Loucy (cell line): ENCODE results near the gene GJC1.

ENCODE experiments used
- EZH2phosphoT487 ChIP-seq: fragments of 200-600 bp; IDR thresholded peaks from 2 replicates; pipeline ENCODE4 v1.6.1; 2018; ENCODE audit warnings: antibody characterized with exemption, mild to moderate bottlenecking, moderate library complexity, borderline replicate concordance
- TF ChIP-seq, protein P1 (sequence below): fragments of 200-600 bp; sonication (generic); conservative IDR thresholded peaks from 2 replicates; pipeline ENCODE4 v1.5.1; 2014; ENCODE audit warnings: mild to moderate bottlenecking, antibody characterized with exemption, low read length

DNA sequence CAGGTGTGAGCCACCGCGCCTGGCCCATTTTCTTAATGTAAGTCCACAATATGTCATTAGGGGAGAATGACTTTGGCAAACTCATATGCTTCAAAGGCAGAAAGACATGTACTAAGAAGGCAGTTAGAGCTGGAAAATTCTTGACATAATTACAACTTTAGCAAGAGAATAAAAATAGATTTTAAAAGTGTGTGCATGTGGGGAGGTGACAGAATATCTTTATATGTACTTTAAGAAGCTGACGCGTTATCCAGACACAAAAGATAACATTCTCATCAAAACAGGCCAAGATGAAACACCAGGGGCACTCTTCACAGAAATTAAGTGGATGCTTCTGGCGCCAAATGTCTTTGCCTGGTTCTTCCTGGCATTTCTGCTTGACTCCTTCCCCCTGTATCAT, 28.2 kb downstream of the GJC1 start:
- TF ChIP-seq, protein P1, sequence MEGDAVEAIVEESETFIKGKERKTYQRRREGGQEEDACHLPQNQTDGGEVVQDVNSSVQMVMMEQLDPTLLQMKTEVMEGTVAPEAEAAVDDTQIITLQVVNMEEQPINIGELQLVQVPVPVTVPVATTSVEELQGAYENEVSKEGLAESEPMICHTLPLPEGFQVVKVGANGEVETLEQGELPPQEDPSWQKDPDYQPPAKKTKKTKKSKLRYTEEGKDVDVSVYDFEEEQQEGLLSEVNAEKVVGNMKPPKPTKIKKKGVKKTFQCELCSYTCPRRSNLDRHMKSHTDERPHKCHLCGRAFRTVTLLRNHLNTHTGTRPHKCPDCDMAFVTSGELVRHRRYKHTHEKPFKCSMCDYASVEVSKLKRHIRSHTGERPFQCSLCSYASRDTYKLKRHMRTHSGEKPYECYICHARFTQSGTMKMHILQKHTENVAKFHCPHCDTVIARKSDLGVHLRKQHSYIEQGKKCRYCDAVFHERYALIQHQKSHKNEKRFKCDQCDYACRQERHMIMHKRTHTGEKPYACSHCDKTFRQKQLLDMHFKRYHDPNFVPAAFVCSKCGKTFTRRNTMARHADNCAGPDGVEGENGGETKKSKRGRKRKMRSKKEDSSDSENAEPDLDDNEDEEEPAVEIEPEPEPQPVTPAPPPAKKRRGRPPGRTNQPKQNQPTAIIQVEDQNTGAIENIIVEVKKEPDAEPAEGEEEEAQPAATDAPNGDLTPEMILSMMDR: no peak
- no peak for TF ChIP-seq EZH2phosphoT487
